Sigmoid colon (tissue), 7 donors: ENCODE results near the gene DOCK3. TPM values are rescaled to one million over a fixed set of nuclear protein-coding genes. Genes with fewer than 3 reads are reported as not detected.

Experiments used
- DNase-seq: peaks from one replicate; pipeline ENCODE4 v3.0.0-alpha.2; 2019
- H3K27ac ChIP-seq, 4 donors: fragments of 200-600 bp; sonication (generic); one replicate each; pipeline ENCODE4 v1.5.1; 2016 to 2019; ENCODE audit warnings: mild to moderate bottlenecking in 1 of 4
- H3K27me3 ChIP-seq, 3 donors: fragments of 200-600 bp; sonication (generic); one replicate each; pipeline ENCODE4 v1.5.1; 2019; ENCODE audit warnings: mild to moderate bottlenecking in 1 of 3
- H3K36me3 ChIP-seq, 4 donors: fragments of 200-600 bp; sonication (generic); one replicate each; pipeline ENCODE4 v1.5.1; 2016 to 2019
- H3K4me1 ChIP-seq, 4 donors: fragments of 200-600 bp; sonication (generic); one replicate each; pipeline ENCODE4 v1.5.1; 2017 to 2019
- H3K4me3 ChIP-seq, 4 donors: fragments of 200-600 bp; sonication (generic); one replicate each; pipeline ENCODE4 v1.5.1; 2017 to 2019; ENCODE audit warnings: mild to moderate bottlenecking in 2 of 4, moderate library complexity in 1 of 4
- H3K9me3 ChIP-seq, 4 donors: fragments of 200-600 bp in 3 of 4; sonication (generic) in 3 of 4; one replicate each; pipeline versions ENCODE4 v1.5.1 to v1.6.1; 2013 to 2019
- CTCF ChIP-seq, 4 experiments: fragments of 450-650 bp in 3 of 4; fragments of 200-600 bp in 1 of 4; IDR thresholded peaks; one replicate each; pipeline ENCODE4 v1.5.1; 2016 to 2019; ENCODE audit warnings: antibody characterized with exemption in 4 of 4, mild to moderate bottlenecking in 3 of 4, moderate library complexity in 2 of 4
- EP300 ChIP-seq, 4 donors: sonication (generic); formaldehyde crosslinking; IDR thresholded peaks; one replicate each; pipeline ENCODE4 v1.6.1; 2017; ENCODE audit warnings: antibody characterized with exemption in 4 of 4
- POLR2A ChIP-seq, 2 donors: fragments of 450-650 bp; IDR thresholded peaks; one replicate each; pipeline ENCODE4 v1.6.1; 2016; ENCODE audit warnings: antibody characterized with exemption in 2 of 2, mild to moderate bottlenecking in 2 of 2, moderate library complexity in 2 of 2
- POLR2AphosphoS5 ChIP-seq, 4 donors: sonication (generic); formaldehyde crosslinking; IDR thresholded peaks; one replicate each; pipeline ENCODE4 v1.6.1; 2017; ENCODE audit warnings: antibody characterized with exemption in 4 of 4
- WGBS, 2 donors: extraction: QIAGEN DNeasy Blood & Tissue Kit; methylation state at CpG; one replicate each; pipeline ENCODE4 v1.1.7; 2013; 5-methylcytosine and 5-hydroxymethylcytosine counted together
- intact Hi-C: fragments of 100-400 bp; cut with DNase I; formaldehyde crosslinking; loops from one replicate; pipeline ENCODE4 v1.15.1; 2023
- polyA plus RNA-seq, 3 donors: library from polyadenylated mRNA; stranded (reverse); fragments of 200-250 nt; gene quantifications; one replicate each; pipeline ENCODE4 v1.2.3, GENCODE V29; 2013
- total RNA-seq, 4 donors: library from RNA; depleted of rRNA; stranded (reverse); fragments of >200 nt; gene quantifications; one replicate each; pipeline ENCODE4 v1.1.0, GENCODE V29; 2016
- donor health status: healthy with polysubstance abuse.
- donor health status: Bipolar disorder and iron deficiency.
- donor health status: healthy.

The DOCK3 gene
- total and polyA plus RNA-seq, 7 donors = 0.25 to 4.4 (median 3.3) TPM; not detected in 2

GRCh38 chr3:51378065-51378464 lies 703.3 kb downstream of the DOCK3 start:
- no peaks in the 10 kb centered on the region for H3K9me3 ChIP-seq
- TF ChIP-seq EP300 (IDR thresholded peaks at IDR 0.05) (no peak), POLR2AphosphoS5 (IDR thresholded peaks at IDR 0.05) (no peak), POLR2A (IDR thresholded peaks at IDR 0.05) (no peak), CTCF (IDR thresholded peaks at IDR 0.05) (no peak)
- no peaks in the 10 kb centered on the region for H3K4me1 ChIP-seq
- intact Hi-C loops = no loop called here
- no peak for DNase-seq
- no peaks in the 10 kb centered on the region for H3K27me3 ChIP-seq
- H3K27ac ChIP-seq = no peak overlapping the region
- no peak overlapping the region for H3K4me3 ChIP-seq
- 67 to 75% methylated on average over 5 of the region's 5 CpGs for WGBS, 2 donors
- H3K36me3 ChIP-seq = no peaks in the 10 kb centered on the region

DNA sequence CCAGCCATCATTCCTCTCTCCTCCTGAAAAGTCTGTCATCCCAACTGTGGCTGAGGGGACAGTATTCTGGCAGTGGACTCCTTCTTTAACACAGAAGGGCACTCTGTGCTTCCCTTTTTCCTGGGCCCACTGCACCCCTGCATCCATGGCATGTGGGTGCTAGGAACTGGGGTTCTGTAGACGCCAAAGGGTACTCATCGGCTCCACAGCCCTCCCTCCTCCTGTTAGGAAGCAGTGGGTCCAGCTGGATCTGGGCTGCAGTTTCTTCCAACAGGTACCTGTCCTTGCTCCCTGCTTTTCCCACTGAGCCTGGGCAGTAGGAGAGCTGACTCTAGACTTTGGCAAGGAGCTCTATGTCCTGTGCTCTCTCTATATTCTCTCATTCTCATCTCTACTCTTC lies 704.0 kb downstream of the DOCK3 start:
- no peak for TF ChIP-seq POLR2AphosphoS5 (IDR thresholded peaks at IDR 0.05)
- no peak for TF ChIP-seq EP300 (IDR thresholded peaks at IDR 0.05)
- TF ChIP-seq POLR2A (IDR thresholded peaks at IDR 0.05) = no peak
- TF ChIP-seq CTCF (IDR thresholded peaks at IDR 0.05) = no peak
- no peak for DNase-seq

DNA sequence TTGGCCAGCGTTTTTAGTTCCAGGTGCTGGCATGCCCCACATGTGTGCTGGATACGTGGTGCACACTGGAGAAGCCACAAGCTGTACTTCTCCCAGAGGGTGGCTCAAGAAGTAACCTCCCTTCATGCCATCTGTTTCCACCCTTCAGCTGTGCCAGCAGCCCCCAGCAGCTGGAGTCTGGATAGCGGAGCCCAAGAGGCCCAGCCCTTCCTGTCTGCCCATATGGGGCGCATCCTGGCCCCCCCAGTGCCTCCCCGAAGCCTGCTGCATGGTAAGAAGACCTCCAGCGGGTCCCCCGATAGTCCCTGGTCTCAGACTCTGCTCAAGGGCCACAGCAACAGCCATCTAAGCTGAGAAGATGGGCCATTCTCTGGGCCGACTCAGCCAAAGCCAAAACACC lies 704.6 kb downstream of the DOCK3 start:
- WGBS, 2 donors = 54 to 85% methylated on average over 8 of the region's 8 CpGs
- intact Hi-C loops = no loop called here
- Histone ChIP-seq H3K4me1 (peaks cover 0 to 10% (median 9%) of the 10 kb centered on the region in 4 donors), H3K9me3 (no peaks in the 10 kb centered on the region), H3K27ac (no peak overlapping the region), H3K36me3 (no peaks in the 10 kb centered on the region), H3K27me3 (no peaks in the 10 kb centered on the region), H3K4me3 (no peak overlapping the region)
- DNase-seq = no peak
- TF ChIP-seq CTCF (IDR thresholded peaks at IDR 0.05) (no peak), POLR2AphosphoS5 (IDR thresholded peaks at IDR 0.05) (no peak), POLR2A (IDR thresholded peaks at IDR 0.05) (no peak), EP300 (IDR thresholded peaks at IDR 0.05) (no peak)

More for the DNA sequence above, 704.0 kb downstream of the DOCK3 start:
- H3K27ac ChIP-seq = no peak overlapping the region
- H3K9me3 ChIP-seq = no peaks in the 10 kb centered on the region
- no peaks in the 10 kb centered on the region for H3K36me3 ChIP-seq
- intact Hi-C loops = no loop called here
- H3K27me3 ChIP-seq = no peaks in the 10 kb centered on the region
- H3K4me3 ChIP-seq = no peak overlapping the region
- H3K4me1 ChIP-seq = peaks cover 0 to 4% (median 3%) of the 10 kb centered on the region in 4 donors
- 82 to 96% methylated on average over 2 of the region's 2 CpGs for WGBS, 2 donors

- peaks cover 0 to 11% (median 10%) of the 10 kb centered on the region in 4 donors for H3K4me1 ChIP-seq
- no peak for TF ChIP-seq POLR2A (IDR thresholded peaks at IDR 0.05)
- no peak for TF ChIP-seq POLR2AphosphoS5 (IDR thresholded peaks at IDR 0.05)
- no peak for TF ChIP-seq EP300 (IDR thresholded peaks at IDR 0.05)
- TF ChIP-seq CTCF (IDR thresholded peaks at IDR 0.05) = no peak
- DNase-seq = no peak
- no peak overlapping the region for H3K4me3 ChIP-seq
- H3K27me3 ChIP-seq = no peaks in the 10 kb centered on the region
- intact Hi-C loops = loop anchor here (10.0 kb wide), 2 partner anchors 705 to 1055 kb away; partner anchors contain the start of genes DOCK3, HYAL2 and TUSC2
- WGBS, 2 donors = 72 to 90% methylated on average over 8 of the region's 8 CpGs
- no peak overlapping the region for H3K27ac ChIP-seq
- H3K36me3 ChIP-seq = no peaks in the 10 kb centered on the region
- no peaks in the 10 kb centered on the region for H3K9me3 ChIP-seq
These were observed 705.2 kb downstream of the DOCK3 start for GRCh38 chr3:51379746-51380455.
